K562 (cell line): Measurements from ENCODE around the gene PDZD2. TPM values are rescaled to one million over a fixed set of nuclear protein-coding genes. Genes with fewer than 3 reads are reported as not detected.

Experiments used
- ATAC-seq: fragments of 200-7000 bp; cut with Tn5 transposase; 3 replicates; pipeline ENCODE4 v1.9.1; 2020; ENCODE audit warnings: moderate library complexity
- BruUV-seq: library from RNA; stranded (reverse); fragments of 400-500 nt; replicated peaks from 2 replicates; lab custom pipeline; 2021; lab: Mats Ljungman, UMichigan
- CTCF ChIA-PET: fragments of 300-600 bp; formaldehyde crosslinking; extraction: SDS; loops from one replicate; lab custom pipeline; 2021; ENCODE audit warnings: low intra/inter-chr PET ratio; lab: Yijun Ruan, JAX
- POLR2A ChIA-PET: fragments of 300-600, 350-650 bp; sonication (Branson Sonifier 250); formaldehyde crosslinking; extraction: SDS; loops from one replicate; lab custom pipeline; 2021; ENCODE audit warnings: antibody characterized with exemption, inconsistent platforms; lab: Yijun Ruan, JAX
- DNase-seq, 4 experiments: peaks; one replicate each; pipeline versions ENCODE4 v3.0.0 to v3.0.0-alpha.2; 2011 to 2018; ENCODE audit warnings: low spot score in 3 of 4, mixed read lengths in 3 of 4; ENCODE audit errors: extremely low read depth in 1 of 4
- FAIRE-seq: peaks from 2 replicates; lab custom pipeline; 2011; peaks lifted over from hg19 to GRCh38; lab: Jason Lieb, UNC
- H2AFZ ChIP-seq: 2 replicates; pipeline ENCODE4 v1.6.0; 2011; ENCODE audit warnings: low read depth, low read length, control low read depth, inconsistent platforms
- H3K27ac ChIP-seq: fragments of 200-600 bp; 3 replicates; pipeline ENCODE4 v1.8.0; 2011; ENCODE audit warnings: low read depth, mild to moderate bottlenecking, control low read depth, inconsistent platforms, low read length, moderate library complexity, mixed read lengths; ENCODE audit errors: extremely low read depth
- H3K27me3 ChIP-seq, 2 experiments: fragments of 300-600 bp in 1 of 2; 2 replicates in 1 of 2; 3 replicates in 1 of 2; pipeline versions ENCODE4 v1.6.0 to v1.8.0; 2011; ENCODE audit warnings: inconsistent platforms in 2 of 2, low read length in 2 of 2, mild to moderate bottlenecking in 1 of 2, mixed read lengths in 1 of 2, moderate library complexity in 1 of 2; ENCODE audit not compliant: control insufficient read depth in 2 of 2, insufficient read depth in 2 of 2
- H3K36me3 ChIP-seq: fragments of 300-600 bp; 3 replicates; pipeline ENCODE4 v1.8.0; 2011; ENCODE audit warnings: mild to moderate bottlenecking, low read length, inconsistent platforms; ENCODE audit not compliant: control insufficient read depth, insufficient read depth
- H3K4me1 ChIP-seq, 2 experiments: fragments of 200-600 bp in 1 of 2; replicated peaks in 1 of 2; 2 replicates in 1 of 2; 3 replicates in 1 of 2; pipeline versions ENCODE4 v1.5.1 to v1.8.0; 2011; ENCODE audit warnings: inconsistent platforms in 2 of 2, low read length in 2 of 2, mild to moderate bottlenecking in 1 of 2, mixed read lengths in 1 of 2, moderate library complexity in 1 of 2; ENCODE audit not compliant: control insufficient read depth in 2 of 2, insufficient read depth in 2 of 2
- H3K4me2 ChIP-seq: 2 replicates; pipeline ENCODE4 v1.6.1; 2011; ENCODE audit warnings: low read length, control low read depth, inconsistent platforms, mixed read lengths; ENCODE audit not compliant: insufficient read depth
- H3K4me3 ChIP-seq: fragments of 200-600 bp; sonication (generic), shearing (Covaris generic); 2 replicates; pipeline ENCODE4 v1.5.1; 2016; ENCODE audit warnings: control low read depth, inconsistent platforms
- H3K79me2 ChIP-seq: fragments of 200-600 bp; 3 replicates; pipeline ENCODE4 v1.8.0; 2011; ENCODE audit warnings: low read length, inconsistent platforms; ENCODE audit not compliant: control insufficient read depth, insufficient read depth
- H3K9ac ChIP-seq, 2 experiments: 2 replicates each; pipeline versions ENCODE4 v1.6.0 to v1.6.1; 2011; ENCODE audit warnings: low read depth in 2 of 2, low read length in 2 of 2, control low read depth in 1 of 2, inconsistent platforms in 1 of 2, mild to moderate bottlenecking in 1 of 2, mixed read lengths in 1 of 2; ENCODE audit not compliant: insufficient read depth in 1 of 2
- H3K9me1 ChIP-seq: one replicate; pipeline ENCODE4 v1.6.0; 2011; ENCODE audit warnings: inconsistent platforms, mild to moderate bottlenecking, low read length, moderate library complexity; ENCODE audit not compliant: control insufficient read depth, insufficient read depth
- H3K9me3 ChIP-seq: replicated peaks from 2 replicates; pipeline ENCODE4 v1.5.1; 2011; ENCODE audit warnings: low read depth, low read length, inconsistent platforms; ENCODE audit not compliant: control insufficient read depth, insufficient read depth
- H4K20me1 ChIP-seq: replicated peaks from 2 replicates; pipeline ENCODE4 v1.6.1; 2011; ENCODE audit warnings: low read length, inconsistent platforms, mixed read lengths; ENCODE audit not compliant: control insufficient read depth, insufficient read depth
- BRCA1 ChIP-seq, 2 experiments: fragments of 450-650 bp in 1 of 2; sonication (generic) in 1 of 2; formaldehyde crosslinking in 1 of 2; IDR thresholded peaks; 2 replicates each; pipeline versions ENCODE4 v1.5.0 to v1.6.1; 2017 to 2020; ENCODE audit warnings: mild to moderate bottlenecking in 1 of 2, missing genetic modification reagents in 1 of 2
- L3MBTL2 ChIP-seq: fragments of 450-650 bp; IDR thresholded peaks from 2 replicates; pipeline ENCODE4 v1.6.1; 2016; ENCODE audit warnings: mild to moderate bottlenecking, moderate library complexity
- MCM7 ChIP-seq, 2 experiments: fragments of 450-650 bp; IDR thresholded peaks; 2 replicates each; pipeline ENCODE4 v1.6.1; 2016 to 2018
- TCF3 ChIP-seq: sonication (generic); formaldehyde crosslinking; IDR thresholded peaks from 2 replicates; pipeline ENCODE4 v1.4.0; 2020; ENCODE audit warnings: mild to moderate bottlenecking, missing genetic modification reagents
- TFE3 ChIP-seq: fragments of 450-650 bp; formaldehyde crosslinking; IDR thresholded peaks from 2 replicates; pipeline ENCODE4 v1.4.0; 2020; ENCODE audit warnings: mild to moderate bottlenecking, mixed read lengths
- USF1 ChIP-seq: sonication (generic); formaldehyde crosslinking; IDR thresholded peaks from 2 replicates; pipeline ENCODE4 v1.9.0; 2022; ENCODE audit warnings: mild to moderate bottlenecking, missing genetic modification reagents
- ZNF24 ChIP-seq: fragments of 450-650 bp; IDR thresholded peaks from 2 replicates; pipeline ENCODE4 v1.6.1; 2016
- ZNF644 ChIP-seq: fragments of 200-800 bp; sonication (Bioruptor generic); IDR thresholded peaks from 2 replicates; pipeline ENCODE4 v1.6.1; 2016; ENCODE audit warnings: low read depth, missing genetic modification characterization, missing compliant biosample characterization
- ZNF766 ChIP-seq: fragments of 200-800 bp; sonication (Bioruptor generic); conservative IDR thresholded peaks from 2 replicates; pipeline ENCODE4 v1.6.1; 2016; ENCODE audit warnings: missing genetic modification characterization, missing compliant biosample characterization
- WGBS: fragments of 100-300 bp; shearing (Covaris generic); methylation state at CpG from one replicate; pipeline ENCODE4 v1.1.6; 2016; ENCODE audit warnings: low coverage, mixed read lengths; ENCODE audit not compliant: insufficient coverage; ENCODE audit errors: missing lambda C conversion rate; 5-methylcytosine and 5-hydroxymethylcytosine counted together
- in situ Hi-C: fragments of 300-500 bp; cut with MboI; formaldehyde crosslinking; loops from 4 replicates; pipeline ENCODE4 v1.15.0; 2018; ENCODE audit warnings: inconsistent platforms, mixed read lengths
- intact Hi-C: fragments of 100-400 bp; cut with micrococcal nuclease; formaldehyde crosslinking; loops from 2 replicates; pipeline ENCODE4 v1.14.2; 2022
- polyA plus RNA-seq, 8 experiments: library from polyadenylated mRNA; depleted of rRNA in 4 of 8; stranded (reverse) in 5 of 8; unstranded in 3 of 8; fragments of >200 nt; fragmentation: Nextera tagmentation in 2 of 8; fragmentation: Illumina TruSeq in 1 of 8; extraction: Ambion mirVana in 2 of 8; extraction: Trizol in 1 of 8; gene quantifications; 2 replicates each; pipeline versions ENCODE4 v1.2.1 to v1.2.3, GENCODE V29; 2011 to 2014; ENCODE audit warnings: inconsistent platforms in 1 of 8, missing spikeins in 1 of 8
- total RNA-seq, 7 experiments: library from RNA; depleted of rRNA in 6 of 7; stranded (reverse); fragments of >200 nt in 6 of 7; fragmentation: Illumina TruSeq in 2 of 7; extraction: Trizol in 2 of 7; gene quantifications; 2 replicates each; pipeline versions ENCODE4 v1.2.1 to v1.2.3, GENCODE V29; 2011 to 2021; ENCODE audit warnings: low replicate concordance in 1 of 7

Gene PDZD2
- total and polyA plus RNA-seq, 9 of the 15 experiments (the other 6 are each of a cell fraction or from before 2014, with no cell fraction given): 0.02 to 0.08 (median 0.04) TPM; not detected in 6

GRCh38 chr5:31632460-31632859 is 6.5 kb upstream of the PDZD2 start:
- H3K9me1 ChIP-seq: no peaks in the 10 kb centered on the region
- H4K20me1 ChIP-seq: no peaks in the 10 kb centered on the region
- H3K79me2 ChIP-seq: no peaks in the 10 kb centered on the region
- no peaks in the 10 kb centered on the region for H3K36me3 ChIP-seq
- POLR2A ChIA-PET: no interaction called here
- DNase-seq: no peak
- CTCF ChIA-PET: no interaction called here
- FAIRE-seq: no peak
- intact Hi-C loops (no loop called here), in situ Hi-C loops (no loop called here)
- H3K4me2 ChIP-seq: no peak overlapping the region
- H3K4me1 ChIP-seq: no peaks in the 10 kb centered on the region; a peak in 1 of 5 replicates
- WGBS: 0% methylated on average over 1 of the region's 1 CpG
- no peak overlapping the region for H2AFZ ChIP-seq
- H3K27ac ChIP-seq: no peak overlapping the region
- no peak overlapping the region for H3K9ac ChIP-seq
- no peak for ATAC-seq
- no peak overlapping the region for H3K4me3 ChIP-seq
- H3K27me3 ChIP-seq: peaks cover 2 to 5% of the 10 kb centered on the region in 2 experiments; a peak in 3 of 5 replicates
- no peaks in the 10 kb centered on the region for H3K9me3 ChIP-seq
- BruUV-seq: no TSS peak
- TF ChIP-seq USF1 (no peak), ZNF766 (CRISPR knock-in tag) (no peak), L3MBTL2 (no peak), MCM7 (IDR thresholded peaks at IDR 0.05) (no peak), ZNF644 (no peak), ZNF24 (no peak), TFE3 (CRISPR knock-in tag) (no peak), BRCA1 (IDR thresholded peaks at IDR 0.05) (no peak), BRCA1 (CRISPR knock-in tag; IDR thresholded peaks at IDR 0.05) (no peak), TCF3 (CRISPR knock-in tag) (no peak)
- TF ChIP-seq, all 486 proteins: peak for 0
